ENCODE measurements around the gene SPO11.

DNA sequence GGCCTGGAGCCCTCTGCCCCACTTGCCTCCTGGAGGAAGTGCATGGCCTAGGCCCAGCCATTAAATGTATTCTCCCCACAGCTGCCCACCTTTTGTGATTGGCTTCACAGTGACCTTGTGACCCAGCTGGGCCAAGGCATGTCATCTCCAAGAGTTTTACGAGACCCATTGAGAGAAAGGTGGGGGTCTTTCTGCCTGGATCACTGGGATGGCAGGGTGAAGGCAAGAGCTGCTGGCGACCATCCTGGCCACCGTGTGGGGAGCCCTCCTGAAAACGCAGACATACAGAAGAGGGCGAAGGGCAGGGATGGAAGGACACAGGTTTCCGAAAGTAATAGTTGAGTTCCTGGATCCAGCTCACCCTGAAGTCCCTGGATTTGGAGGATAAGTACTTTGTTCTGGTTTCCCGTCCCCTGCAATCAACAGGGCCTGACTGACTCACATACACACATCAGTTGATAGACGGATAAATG lies 12.3 kb upstream of the SPO11 start:
- TF ChIP-seq, protein P1, sequence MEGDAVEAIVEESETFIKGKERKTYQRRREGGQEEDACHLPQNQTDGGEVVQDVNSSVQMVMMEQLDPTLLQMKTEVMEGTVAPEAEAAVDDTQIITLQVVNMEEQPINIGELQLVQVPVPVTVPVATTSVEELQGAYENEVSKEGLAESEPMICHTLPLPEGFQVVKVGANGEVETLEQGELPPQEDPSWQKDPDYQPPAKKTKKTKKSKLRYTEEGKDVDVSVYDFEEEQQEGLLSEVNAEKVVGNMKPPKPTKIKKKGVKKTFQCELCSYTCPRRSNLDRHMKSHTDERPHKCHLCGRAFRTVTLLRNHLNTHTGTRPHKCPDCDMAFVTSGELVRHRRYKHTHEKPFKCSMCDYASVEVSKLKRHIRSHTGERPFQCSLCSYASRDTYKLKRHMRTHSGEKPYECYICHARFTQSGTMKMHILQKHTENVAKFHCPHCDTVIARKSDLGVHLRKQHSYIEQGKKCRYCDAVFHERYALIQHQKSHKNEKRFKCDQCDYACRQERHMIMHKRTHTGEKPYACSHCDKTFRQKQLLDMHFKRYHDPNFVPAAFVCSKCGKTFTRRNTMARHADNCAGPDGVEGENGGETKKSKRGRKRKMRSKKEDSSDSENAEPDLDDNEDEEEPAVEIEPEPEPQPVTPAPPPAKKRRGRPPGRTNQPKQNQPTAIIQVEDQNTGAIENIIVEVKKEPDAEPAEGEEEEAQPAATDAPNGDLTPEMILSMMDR (IDR thresholded peaks at IDR 0.05), result no peak
- TF ChIP-seq EZH2 (IDR thresholded peaks at IDR 0.05), result no peak
